DMS114 treated with DMSO at 0.1 percent for 48 hours (cell line): ENCODE measurements around the gene AGFG2.

ENCODE experiments used
- DNase-seq: peaks from one replicate; lab custom pipeline; 2025; ENCODE audit not compliant: unreplicated experiment; lab: John Stamatoyannopoulos, UW

Gene AGFG2

DNA sequence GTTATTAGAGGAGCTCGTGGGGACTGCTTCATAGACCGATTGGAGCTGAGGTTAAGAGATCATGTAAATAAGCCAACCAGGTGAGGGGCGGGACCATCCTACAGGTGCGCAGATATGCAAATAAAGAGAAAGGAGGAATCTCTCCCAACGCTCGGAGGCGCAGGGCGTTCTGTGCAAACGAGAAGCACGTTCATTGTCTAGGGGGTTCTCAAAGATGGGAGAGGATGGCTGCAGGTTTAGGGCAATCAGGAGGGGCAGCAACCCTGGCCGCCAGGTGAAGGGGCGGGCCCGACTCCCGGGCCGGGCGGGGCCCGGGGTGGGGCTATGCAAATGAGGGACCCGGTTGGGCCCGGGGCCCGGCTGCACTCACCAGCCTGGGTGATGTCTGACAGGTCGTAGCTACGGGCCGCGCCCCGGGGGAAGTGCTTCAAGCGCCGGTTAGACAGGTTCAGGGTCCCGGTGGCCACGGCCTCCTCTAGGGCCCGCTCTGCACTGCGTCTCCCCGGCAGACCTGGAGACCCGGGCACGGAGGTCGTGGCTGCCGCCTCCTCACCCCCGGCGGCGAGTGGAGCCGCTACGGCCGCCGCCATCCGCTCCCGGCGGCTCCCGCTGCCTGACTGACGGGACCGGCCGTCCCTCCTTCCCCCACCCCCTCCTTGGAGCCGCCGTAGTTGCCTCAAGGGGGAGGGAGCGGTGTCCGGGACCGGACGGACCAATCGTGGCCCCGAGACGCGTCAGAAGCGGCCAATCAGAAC, 46.7 kb downstream of the AGFG2 start, which contains the start of gene LRCH4:
LRCH4 (minus strand) TSS at position 619 of the 755 bp plus-strand sequence; CDS start at position 590, 29 bp downstream.
- no peak for DNase-seq

DNA sequence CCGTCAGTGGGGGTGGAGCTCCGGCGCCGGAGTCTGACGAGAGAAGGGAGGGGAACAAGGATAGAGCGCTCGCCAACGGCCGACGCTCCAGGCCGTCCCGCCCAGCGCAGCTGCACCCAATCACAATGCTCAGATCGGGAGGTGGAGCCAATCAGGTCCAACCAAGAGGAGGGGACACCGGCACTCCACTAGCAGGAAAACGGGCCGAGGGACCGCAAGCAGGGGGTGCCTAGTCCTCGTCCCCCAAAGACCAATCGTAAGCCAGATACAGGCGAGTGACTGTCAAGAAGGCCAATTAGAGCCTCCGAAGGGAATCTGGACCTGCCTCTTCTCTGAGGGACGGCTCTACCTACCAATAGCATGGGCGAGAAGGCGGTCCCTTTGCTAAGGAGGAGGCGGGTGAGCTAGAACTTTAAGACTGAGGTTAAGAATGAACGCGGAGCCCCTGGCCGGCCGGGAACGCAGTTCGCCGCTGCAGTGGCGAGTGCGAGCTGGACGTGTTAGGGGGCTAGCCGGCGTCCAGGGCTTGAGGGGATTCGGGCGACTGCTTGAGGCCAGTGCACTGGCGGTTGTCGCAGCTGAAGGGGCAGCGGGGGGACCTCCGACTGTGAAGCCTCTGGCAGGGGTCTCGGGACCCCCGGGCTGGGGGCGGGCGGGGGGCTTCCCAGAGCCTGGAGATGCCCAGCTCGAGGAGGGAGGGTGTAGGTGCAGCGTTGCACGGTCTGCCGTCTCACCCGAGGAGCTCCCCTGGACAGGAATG, 47.4 kb downstream of the AGFG2 start, which contains the start of gene FBXO24:
FBXO24 (plus strand) TSS at position 63 of the 760 bp plus-strand sequence; CDS start at position 361, 298 bp downstream.
- peak; percentile 99 for DNase-seq

DNA sequence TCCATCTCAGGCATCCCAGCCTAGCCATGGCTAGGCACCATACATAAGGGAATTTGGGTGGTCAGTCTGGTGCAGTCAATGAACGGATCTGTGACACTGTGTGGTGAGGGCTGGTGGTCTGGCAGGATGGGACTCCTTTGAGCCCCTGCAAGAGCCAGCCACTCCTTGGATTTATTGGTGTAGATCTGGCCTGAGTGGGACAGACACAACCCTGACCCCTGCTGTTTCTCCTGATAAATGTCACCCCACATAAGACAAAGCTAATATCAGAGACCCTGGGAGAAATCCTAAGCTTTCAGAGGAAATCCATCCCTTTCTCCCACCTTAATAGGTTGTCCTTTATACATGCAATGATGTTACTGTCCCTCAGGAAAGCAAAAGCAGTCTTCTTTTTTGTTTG, 49.4 kb downstream of the AGFG2 start:
- no peak for DNase-seq

DNA sequence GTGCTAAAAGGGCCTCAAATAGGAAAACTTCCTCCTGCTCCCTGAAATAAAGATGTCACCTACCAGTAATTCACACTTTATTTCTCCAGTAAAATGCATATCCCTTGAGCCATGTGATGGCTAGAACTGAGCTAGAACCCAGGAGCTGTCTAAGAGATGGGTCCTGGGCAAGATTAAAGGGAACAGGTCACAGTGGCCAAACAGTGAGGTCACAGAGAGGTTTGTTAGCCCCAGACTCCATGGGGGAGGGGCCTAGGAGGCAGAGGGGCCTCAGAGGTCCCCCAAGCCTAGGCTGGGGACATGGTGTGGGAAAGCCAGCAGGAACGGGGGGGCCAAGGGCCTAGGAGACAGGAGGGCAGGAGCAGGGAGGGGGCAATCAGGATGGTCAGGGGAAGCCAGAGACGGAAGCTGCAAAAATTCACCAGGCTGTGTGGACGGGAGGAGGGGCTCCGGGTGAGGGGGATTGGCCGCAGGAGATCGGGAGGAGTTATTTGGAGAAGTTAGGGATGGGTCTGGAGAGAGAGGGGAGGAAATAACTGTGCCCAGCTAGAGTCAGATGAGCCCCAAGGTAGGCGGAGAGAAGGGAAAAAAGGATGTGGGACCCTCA, 50.4 kb downstream of the AGFG2 start:
- DNase-seq = no peak

DNA sequence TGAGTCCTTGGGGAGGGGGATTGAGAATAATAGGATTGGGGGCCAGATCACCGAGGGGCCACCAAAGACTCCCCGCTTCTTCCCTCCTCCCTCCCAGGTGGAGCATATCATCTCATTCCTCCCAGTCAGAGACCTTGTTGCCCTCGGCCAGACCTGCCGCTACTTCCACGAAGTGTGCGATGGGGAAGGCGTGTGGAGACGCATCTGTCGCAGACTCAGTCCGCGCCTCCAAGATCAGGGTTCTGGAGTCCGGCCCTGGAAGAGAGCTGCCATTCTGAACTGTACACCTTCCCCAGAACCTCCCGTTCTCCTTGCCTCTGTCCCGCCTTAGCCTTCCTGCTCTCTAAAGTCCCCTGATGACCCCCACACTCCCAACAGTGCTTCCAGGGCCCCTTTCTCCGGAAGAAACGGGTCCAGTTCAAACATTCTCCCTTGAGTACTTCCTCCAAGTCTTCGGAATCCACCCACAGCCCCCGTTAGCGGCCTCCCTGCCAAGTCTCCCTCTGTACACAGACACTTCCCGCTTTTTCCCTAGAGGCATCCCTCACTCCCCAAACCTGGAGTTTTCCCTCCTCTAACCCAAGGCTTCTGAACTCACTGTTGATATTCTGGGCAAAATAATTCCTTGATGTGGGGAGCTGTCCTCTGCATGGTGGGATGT, 51.2 kb downstream of the AGFG2 start:
- no peak for DNase-seq

DNA sequence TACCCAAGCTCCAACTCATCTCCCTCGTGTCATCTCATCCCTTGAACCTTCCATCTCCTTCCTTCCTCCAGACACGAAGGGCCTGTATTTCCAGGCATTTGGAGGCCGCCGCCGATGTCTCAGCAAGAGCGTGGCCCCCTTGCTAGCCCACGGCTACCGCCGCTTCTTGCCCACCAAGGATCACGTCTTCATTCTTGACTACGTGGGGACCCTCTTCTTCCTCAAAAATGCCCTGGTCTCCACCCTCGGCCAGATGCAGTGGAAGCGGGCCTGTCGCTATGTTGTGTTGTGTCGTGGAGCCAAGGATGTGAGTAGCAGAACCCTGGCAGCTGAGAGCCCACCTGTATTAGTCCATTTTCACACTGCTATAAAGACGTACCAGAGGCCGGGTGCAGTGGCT, 52.6 kb downstream of the AGFG2 start:
- DNase-seq = no peak

DNA sequence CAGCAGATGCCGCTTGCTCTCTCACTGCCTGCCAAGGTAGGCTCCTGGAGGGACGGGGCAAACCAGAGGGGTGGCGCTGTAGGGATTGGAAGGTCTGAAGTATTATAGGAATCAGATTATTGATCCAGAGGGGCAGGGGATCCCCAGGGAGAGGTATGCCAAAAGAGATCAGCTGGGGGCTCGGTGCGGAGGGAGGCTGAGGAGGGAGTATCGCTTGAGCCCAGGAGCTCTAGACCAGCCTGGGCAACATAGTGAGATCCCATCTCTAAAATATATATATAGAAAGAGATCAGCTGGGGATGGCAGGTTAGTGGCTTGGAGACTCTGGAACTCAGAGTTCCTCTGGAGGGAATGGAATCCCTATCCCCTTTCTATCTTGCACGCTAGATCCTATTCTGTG, 56.2 kb downstream of the AGFG2 start:
- no peak for DNase-seq

DNA sequence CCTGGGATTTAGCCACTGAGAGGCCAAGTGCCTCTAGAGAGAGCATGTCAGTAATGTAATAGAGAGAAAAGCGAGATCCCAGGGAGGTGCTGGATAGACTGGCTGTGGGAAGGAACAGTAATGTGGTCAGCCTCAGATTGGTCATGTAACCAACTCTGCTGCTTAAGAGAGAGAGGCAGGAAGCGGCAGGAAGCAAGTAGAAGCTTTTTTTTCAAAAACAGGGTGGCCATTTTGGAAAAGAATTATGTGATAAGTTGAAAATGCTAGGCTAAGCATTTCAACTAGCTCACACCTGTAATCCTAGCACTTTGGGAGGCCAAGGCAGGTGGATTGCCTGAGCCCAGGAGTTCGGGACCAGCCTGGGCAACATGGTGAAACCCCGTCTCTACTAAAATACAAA, 59.4 kb downstream of the AGFG2 start:
- DNase-seq = no peak

DNA sequence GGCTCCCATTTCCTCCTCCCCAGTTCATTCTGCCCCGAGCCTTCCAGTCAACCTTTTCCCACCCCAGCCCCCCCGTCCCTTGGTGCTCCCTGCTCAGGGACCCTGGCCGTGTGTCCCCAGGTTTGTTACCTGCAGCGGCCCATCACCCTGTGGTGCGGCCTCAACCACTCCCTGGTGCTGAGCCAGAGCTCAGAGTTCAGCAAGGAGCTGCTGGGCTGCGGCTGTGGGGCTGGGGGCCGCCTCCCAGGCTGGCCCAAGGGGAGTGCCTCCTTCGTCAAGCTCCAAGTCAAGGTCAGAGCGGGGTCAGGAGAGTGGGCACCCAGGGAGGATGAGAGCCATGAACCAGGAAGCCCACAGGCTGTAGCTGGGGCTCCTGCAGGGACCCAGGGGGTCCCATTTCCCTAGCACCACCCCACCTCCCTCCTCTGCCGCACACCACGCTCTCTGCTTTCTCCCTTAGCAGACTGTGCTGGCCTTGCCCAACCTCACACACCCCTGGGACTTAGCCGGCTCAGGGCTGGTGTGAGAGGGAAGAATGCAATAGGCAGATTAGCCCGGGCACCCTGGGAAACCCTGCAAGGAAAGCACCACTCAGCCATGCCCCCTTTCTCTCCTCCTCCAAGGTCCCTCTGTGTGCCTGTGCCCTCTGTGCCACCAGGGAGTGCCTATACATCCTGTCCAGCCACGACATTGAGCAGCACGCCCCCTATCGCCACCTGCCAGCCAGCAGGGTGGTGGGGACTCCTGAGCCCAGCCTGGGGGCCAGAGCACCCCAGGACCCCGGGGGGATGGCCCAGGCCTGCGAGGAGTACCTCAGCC, 61.1 kb downstream of the AGFG2 start:
- no peak for DNase-seq

DNA sequence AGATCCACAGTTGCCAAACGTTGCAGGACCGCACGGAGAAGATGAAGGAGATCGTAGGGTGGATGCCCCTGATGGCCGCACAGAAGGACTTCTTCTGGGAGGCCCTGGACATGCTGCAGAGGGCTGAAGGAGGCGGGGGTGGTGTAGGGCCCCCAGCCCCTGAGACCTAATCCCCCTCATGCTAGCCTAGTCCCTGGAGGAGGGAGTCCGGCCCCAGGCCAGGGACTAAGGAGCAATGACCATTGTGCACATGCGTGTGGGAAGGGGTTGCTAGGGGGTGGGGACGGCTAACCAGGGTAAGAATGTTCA, 61.7 kb downstream of the AGFG2 start:
- no peak for DNase-seq

DNA sequence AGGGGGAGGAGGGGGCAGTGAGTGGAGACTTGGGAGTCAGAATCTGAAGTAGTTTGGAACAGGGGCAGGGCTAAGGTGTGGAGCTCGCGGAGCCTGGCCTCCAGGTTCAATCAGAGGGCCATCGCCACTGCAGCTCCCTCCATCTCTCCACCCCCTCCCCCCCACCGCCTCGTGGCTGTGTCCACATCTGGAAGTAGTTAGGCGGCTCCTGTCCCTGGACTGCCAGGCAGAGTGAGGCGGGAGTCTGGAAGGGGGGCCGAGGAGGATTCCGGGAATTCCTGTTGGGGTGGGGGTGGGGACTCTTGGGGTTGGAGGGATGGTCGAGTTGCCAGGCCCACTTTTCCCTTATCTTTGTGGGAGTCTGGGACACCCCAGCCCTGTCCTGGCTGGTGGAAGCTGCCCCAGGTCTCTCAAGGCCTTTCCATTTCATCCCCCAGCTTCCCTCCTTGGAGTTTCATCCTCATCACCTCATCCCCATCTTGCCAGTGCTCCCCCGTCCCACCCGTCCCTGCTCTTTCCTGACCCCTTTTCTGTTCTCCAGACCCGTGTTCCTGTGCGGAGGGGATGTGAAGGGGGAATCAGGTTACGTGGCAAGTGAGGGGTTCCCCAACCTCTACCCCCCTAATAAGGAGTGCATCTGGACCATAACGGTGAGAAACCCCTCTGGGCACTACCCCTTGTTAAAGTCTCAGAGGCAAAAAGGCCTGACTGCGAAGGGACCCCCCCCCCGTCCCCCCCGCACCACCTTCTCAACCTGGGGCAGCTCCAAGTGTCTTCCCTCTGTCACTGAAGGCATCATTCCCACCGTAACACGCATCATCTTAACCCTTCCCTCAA, 64.1 kb downstream of the AGFG2 start:
- DNase-seq = peak; percentile 14

DNA sequence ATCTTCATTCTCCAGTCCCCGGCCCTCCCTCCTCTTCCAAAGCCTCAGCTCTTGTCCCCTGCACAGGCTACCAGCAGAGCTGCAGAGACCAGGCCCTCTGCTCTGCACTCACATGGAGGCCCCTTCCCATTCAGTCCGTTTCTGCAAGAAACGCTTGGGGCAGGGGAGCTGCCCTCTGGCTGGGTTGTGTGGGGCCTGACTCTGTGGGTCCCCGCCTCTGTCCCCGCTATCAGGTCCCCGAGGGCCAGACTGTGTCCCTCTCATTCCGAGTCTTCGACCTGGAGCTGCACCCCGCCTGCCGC, 64.7 kb downstream of the AGFG2 start:
- DNase-seq = no peak

DNA sequence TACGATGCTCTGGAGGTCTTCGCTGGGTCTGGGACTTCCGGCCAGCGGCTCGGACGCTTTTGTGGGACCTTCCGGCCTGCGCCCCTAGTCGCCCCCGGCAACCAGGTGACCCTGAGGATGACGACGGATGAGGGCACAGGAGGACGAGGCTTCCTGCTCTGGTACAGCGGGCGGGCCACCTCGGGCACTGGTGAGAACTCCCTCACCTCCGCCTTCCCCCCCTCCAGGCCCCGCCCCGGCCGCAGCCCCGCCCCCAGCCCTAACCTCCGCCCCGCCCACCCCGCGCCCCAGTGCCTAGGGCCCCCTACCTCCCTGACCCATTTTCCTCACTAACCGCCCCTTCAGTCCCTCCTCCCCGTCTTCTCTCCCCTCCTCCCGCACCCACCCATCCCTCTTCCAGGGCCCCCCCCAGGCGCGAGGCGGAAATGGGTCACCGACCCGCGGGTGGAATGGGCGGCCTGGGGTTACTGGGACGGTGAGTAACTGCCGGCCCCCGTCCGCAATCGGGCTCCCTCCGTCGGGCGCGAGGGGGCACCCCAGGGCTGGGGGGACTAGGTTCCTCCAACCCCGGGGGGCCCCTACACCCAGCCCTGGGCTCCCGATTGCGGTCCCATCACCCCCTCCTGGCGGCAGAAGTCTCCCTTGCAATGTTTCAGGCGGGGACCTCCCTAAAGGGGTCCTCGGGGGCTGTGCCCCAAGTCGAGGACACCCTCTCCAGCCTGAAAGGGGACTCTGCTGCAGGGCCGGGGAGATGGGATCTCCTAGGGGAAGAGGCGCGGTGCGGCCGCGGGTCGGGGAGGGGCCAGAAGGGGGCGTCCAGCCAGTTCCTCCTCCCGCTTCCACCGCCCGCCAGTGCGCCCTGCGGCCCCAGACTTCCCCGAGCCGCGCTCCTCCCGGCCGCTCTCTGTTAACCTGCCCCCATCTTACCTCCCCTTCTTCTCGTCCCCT, 65.3 kb downstream of the AGFG2 start:
- DNase-seq = peak; percentile 43

DNA sequence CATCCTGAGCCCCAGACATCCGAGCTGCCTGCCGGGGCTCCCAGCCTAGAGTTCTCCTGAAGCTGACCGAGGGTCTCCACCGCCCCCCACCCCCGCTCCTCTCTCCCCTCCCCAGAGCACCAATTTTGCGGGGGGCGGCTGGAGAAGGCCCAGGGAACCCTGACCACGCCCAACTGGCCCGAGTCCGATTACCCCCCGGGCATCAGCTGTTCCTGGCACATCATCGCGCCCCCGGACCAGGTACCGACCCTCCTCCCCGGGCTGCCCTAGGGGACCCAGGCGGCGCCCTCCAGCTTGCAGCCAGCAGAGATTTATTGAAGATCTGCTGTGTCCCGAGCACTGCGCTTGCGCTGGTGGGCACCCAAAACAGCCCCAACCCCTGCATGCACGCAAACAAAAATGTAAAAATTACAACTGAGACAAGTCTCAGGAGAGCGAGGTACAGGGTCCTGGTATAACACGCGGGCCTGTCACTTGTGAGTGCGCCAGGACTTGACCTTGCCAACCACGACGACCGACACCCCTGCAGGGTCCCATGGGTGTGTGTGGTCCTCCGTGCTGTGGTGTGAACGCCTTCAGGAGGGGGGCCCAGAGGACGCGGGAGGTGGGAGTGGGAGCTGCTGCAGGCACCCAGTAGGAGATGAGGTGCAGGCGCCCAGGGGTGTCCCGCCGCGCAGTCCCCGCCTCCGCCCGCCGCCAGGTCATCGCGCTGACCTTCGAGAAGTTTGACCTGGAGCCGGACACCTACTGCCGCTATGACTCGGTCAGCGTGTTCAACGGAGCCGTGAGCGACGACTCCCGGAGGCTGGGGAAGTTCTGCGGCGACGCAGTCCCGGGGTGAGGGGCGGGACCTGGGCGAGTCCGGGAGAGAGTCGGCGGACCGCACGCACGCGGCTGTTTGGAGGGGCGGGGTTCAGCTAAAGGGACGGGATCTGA, 66.2 kb downstream of the AGFG2 start:
- DNase-seq = no peak

DNA sequence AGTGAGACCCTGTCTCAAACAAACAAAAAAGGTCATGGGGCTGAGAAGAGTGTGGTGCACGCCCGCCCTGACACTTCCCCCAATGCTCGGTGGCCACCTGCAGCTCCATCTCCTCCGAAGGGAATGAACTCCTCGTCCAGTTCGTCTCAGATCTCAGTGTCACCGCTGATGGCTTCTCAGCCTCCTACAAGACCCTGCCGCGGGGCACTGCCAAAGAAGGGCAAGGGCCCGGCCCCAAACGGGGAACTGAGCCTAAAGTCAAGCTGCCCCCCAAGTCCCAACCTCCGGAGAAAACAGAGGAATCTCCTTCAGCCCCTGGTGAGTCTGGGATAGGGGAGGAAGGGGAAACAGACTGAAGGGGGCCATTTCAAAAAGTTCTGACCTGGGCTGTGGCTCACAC, 67.3 kb downstream of the AGFG2 start:
- DNase-seq = no peak

DNA sequence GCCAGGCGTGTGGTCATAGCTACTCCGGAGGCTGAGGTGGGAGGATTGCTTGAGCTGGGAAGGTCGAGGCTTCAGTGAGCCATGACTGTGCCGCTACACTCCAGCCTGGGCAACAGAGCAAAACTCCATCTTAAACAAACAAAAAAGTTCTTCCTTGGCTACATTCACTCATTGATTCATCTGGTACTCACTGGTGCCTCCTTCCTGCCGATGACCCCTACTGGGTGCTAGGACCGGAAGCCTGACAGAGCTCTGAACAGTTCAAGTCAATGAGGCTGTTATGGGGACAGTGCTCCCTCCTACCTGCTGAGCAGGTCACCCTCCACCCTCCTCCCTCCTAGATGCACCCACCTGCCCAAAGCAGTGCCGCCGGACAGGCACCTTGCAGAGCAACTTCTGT, 68.1 kb downstream of the AGFG2 start:
- DNase-seq = no peak

DNA sequence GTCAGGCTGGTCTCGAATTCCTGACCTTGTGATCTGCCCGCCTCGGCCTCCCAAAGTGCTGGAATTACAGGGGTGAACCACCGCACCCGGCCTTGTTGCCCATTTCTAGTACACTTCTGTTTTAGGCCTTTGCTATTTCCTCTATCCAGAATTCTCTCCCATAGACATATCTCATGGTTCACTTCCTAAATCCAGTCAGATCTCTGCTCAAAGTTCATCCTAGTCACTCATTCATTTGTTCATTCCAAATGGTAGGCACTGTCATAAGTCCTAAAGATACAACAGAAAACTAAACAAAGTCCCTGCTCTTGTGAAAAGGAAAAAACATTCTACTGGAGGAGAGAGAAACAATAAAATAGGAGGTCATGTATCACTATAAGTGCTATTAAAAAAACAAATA, 71.0 kb downstream of the AGFG2 start:
- no peak for DNase-seq
